Astrocyte (in vitro differentiated cells and primary cell): ENCODE data around the gene KEAP1. TPM values are rescaled to one million over a fixed set of nuclear protein-coding genes. Genes with fewer than 3 reads are reported as not detected.

Experiments
- DNase-seq: peaks from one replicate; pipeline ENCODE4 v3.0.0-alpha.2; 2010; ENCODE audit warnings: low read depth
- FAIRE-seq: peaks from 2 replicates; lab custom pipeline; 2011; peaks lifted over from hg19 to GRCh38; lab: Jason Lieb, UNC
- H2AFZ ChIP-seq: 2 replicates; pipeline ENCODE4 v1.6.0; 2012; ENCODE audit warnings: low read depth, low read length, inconsistent platforms
- H3K27ac ChIP-seq: 2 replicates; pipeline ENCODE4 v1.5.1; 2011; ENCODE audit warnings: low read depth, low read length, inconsistent platforms
- H3K27me3 ChIP-seq: 2 replicates; pipeline ENCODE4 v1.6.0; 2011; ENCODE audit warnings: low read length, inconsistent platforms; ENCODE audit not compliant: insufficient read depth
- H3K36me3 ChIP-seq: 2 replicates; pipeline ENCODE4 v1.5.1; 2011; ENCODE audit warnings: low read length, inconsistent platforms; ENCODE audit not compliant: insufficient read depth
- H3K4me1 ChIP-seq: 2 replicates; pipeline ENCODE4 v1.5.1; 2011; ENCODE audit warnings: low read length, inconsistent platforms; ENCODE audit not compliant: insufficient read depth
- H3K4me2 ChIP-seq: 2 replicates; pipeline ENCODE4 v1.6.0; 2012; ENCODE audit warnings: low read length, inconsistent platforms
- H3K4me3 ChIP-seq: 2 replicates; pipeline ENCODE4 v1.5.1; 2011; ENCODE audit warnings: low read depth, mild to moderate bottlenecking, low read length, inconsistent platforms; ENCODE audit not compliant: insufficient read depth
- H3K79me2 ChIP-seq: 2 replicates; pipeline ENCODE4 v1.6.0; 2012; ENCODE audit warnings: mild to moderate bottlenecking, low read length, inconsistent platforms; ENCODE audit not compliant: insufficient read depth
- H3K9ac ChIP-seq: 2 replicates; pipeline ENCODE4 v1.6.0; 2012; ENCODE audit warnings: mild to moderate bottlenecking, low read length, inconsistent platforms
- H3K9me3 ChIP-seq: 2 replicates; pipeline ENCODE4 v1.5.1; 2012; ENCODE audit warnings: low read depth, mild to moderate bottlenecking, low read length, inconsistent platforms; ENCODE audit not compliant: insufficient read depth
- H4K20me1 ChIP-seq: 2 replicates; pipeline ENCODE4 v1.6.0; 2012; ENCODE audit warnings: low read length, inconsistent platforms; ENCODE audit not compliant: insufficient read depth
- H3K27ac Mint-ChIP-seq: one replicate; pipeline ENCODE4 v1.8.0; 2021; ENCODE audit warnings: mild to moderate bottlenecking, mixed read lengths; ENCODE audit not compliant: unreplicated experiment
- H3K27me3 Mint-ChIP-seq: one replicate; pipeline ENCODE4 v1.8.0; 2021; ENCODE audit warnings: low read depth, mixed read lengths; ENCODE audit not compliant: unreplicated experiment
- H3K36me3 Mint-ChIP-seq: one replicate; pipeline ENCODE4 v1.8.0; 2021; ENCODE audit warnings: low read depth, mixed read lengths; ENCODE audit not compliant: unreplicated experiment
- H3K4me1 Mint-ChIP-seq: one replicate; pipeline ENCODE4 v1.8.0; 2021; ENCODE audit warnings: low read depth, mixed read lengths; ENCODE audit not compliant: unreplicated experiment
- H3K4me3 Mint-ChIP-seq: one replicate; pipeline ENCODE4 v1.8.0; 2021; ENCODE audit warnings: mild to moderate bottlenecking, moderate library complexity, mixed read lengths; ENCODE audit not compliant: unreplicated experiment
- H3K9me3 Mint-ChIP-seq: one replicate; pipeline ENCODE4 v1.8.0; 2021; ENCODE audit warnings: mild to moderate bottlenecking, mixed read lengths; ENCODE audit not compliant: unreplicated experiment
- CTCF ChIP-seq: IDR thresholded peaks from 2 replicates; pipeline ENCODE4 v1.5.1; 2011; ENCODE audit warnings: low read depth, mild to moderate bottlenecking, inconsistent platforms, low read length, moderate library complexity; ENCODE audit not compliant: insufficient read depth
- EZH2 ChIP-seq: IDR thresholded peaks from 2 replicates; pipeline ENCODE4 v1.6.1; 2012; ENCODE audit warnings: mild to moderate bottlenecking, low read length, inconsistent platforms; ENCODE audit not compliant: insufficient read depth
- total RNA-seq: library from RNA; stranded (reverse); gene quantifications from 2 replicates; pipeline ENCODE4 v1.2.1, GENCODE V29; 2021

Gene KEAP1
- total RNA-seq, 1 donor from 2014 or later: 43.6 TPM

GRCh38 chr19:10505583-10506229 lies 2.5 kb upstream of the KEAP1 start:
- TF ChIP-seq EZH2: no peak
- TF ChIP-seq CTCF: peak; percentile 66
- Histone ChIP-seq H3K4me3 (no peak overlapping the region), H3K4me2 (no peak overlapping the region), H4K20me1 (peaks cover 3% of the 10 kb centered on the region), H3K27me3 (no peaks in the 10 kb centered on the region), H3K36me3 (no peaks in the 10 kb centered on the region), H3K9me3 (no peaks in the 10 kb centered on the region), H3K9ac (no peak overlapping the region), H3K27ac (no peak overlapping the region), H3K4me1 (peaks cover 11% of the 10 kb centered on the region), H2AFZ (no peak overlapping the region), H3K79me2 (peaks cover 19% of the 10 kb centered on the region)
- Mint-ChIP-seq H3K9me3 (no peaks in the 10 kb centered on the region), H3K36me3 (peaks cover 5% of the 10 kb centered on the region), H3K4me1 (peaks cover 4% of the 10 kb centered on the region), H3K4me3 (no peak overlapping the region), H3K27ac (peak overlapping the region; percentile 62), H3K27me3 (no peaks in the 10 kb centered on the region)
- no peak for FAIRE-seq
- no peak for DNase-seq

- H3K9ac ChIP-seq: peak overlapping the region; percentile 100
- peak overlapping the region; percentile 98 for H3K27ac ChIP-seq
- H3K9me3 ChIP-seq: no peaks in the 10 kb centered on the region
- TF ChIP-seq EZH2: no peak
- no peak for TF ChIP-seq CTCF
- peak overlapping the region; percentile 95 for H3K4me2 ChIP-seq
- peaks cover 7% of the 10 kb centered on the region for H3K4me1 ChIP-seq
- H3K27me3 Mint-ChIP-seq: no peaks in the 10 kb centered on the region
- DNase-seq: peak; percentile 68
- no peak for FAIRE-seq
- H3K9me3 Mint-ChIP-seq: no peaks in the 10 kb centered on the region
- H3K27me3 ChIP-seq: no peaks in the 10 kb centered on the region
- H3K79me2 ChIP-seq: peaks cover 37% of the 10 kb centered on the region
- peak overlapping the region; percentile 92 for H3K4me3 Mint-ChIP-seq
- H3K4me1 Mint-ChIP-seq: peaks cover 3% of the 10 kb centered on the region
- H3K4me3 ChIP-seq: peak overlapping the region; percentile 91
- peak overlapping the region; percentile 87 for H3K27ac Mint-ChIP-seq
- peaks cover 1% of the 10 kb centered on the region for H3K36me3 ChIP-seq
- H2AFZ ChIP-seq: peak overlapping the region; percentile 92
- peaks cover 24% of the 10 kb centered on the region for H4K20me1 ChIP-seq
- H3K36me3 Mint-ChIP-seq: peaks cover 18% of the 10 kb centered on the region
These were observed 593 bp downstream of the KEAP1 start for GRCh38 chr19:10502524-10503001.

GRCh38 chr19:10501971-10502523 lies 1.1 kb downstream of the KEAP1 start:
- H4K20me1 ChIP-seq: peaks cover 29% of the 10 kb centered on the region
- Mint-ChIP-seq H3K4me1 (peaks cover 3% of the 10 kb centered on the region), H3K27me3 (no peaks in the 10 kb centered on the region), H3K36me3 (peaks cover 18% of the 10 kb centered on the region), H3K27ac (peak overlapping the region; percentile 87), H3K4me3 (peak overlapping the region; percentile 92), H3K9me3 (no peaks in the 10 kb centered on the region)
- peak overlapping the region; percentile 100 for H3K9ac ChIP-seq
- H3K4me3 ChIP-seq: peak overlapping the region; percentile 91
- no peaks in the 10 kb centered on the region for H3K27me3 ChIP-seq
- TF ChIP-seq CTCF: no peak
- TF ChIP-seq EZH2: no peak
- DNase-seq (no peak), FAIRE-seq (no peak)
- peaks cover 7% of the 10 kb centered on the region for H3K4me1 ChIP-seq
- H3K9me3 ChIP-seq: no peaks in the 10 kb centered on the region
- peaks cover 42% of the 10 kb centered on the region for H3K79me2 ChIP-seq
- H3K4me2 ChIP-seq: peak overlapping the region; percentile 95
- H2AFZ ChIP-seq: peak overlapping the region; percentile 92
- peaks cover 6% of the 10 kb centered on the region for H3K36me3 ChIP-seq
- H3K27ac ChIP-seq: peak overlapping the region; percentile 98
